SK-N-SH treated with all-trans-retinoic acid at 6 μM for 48 hours (cell line): ENCODE data around the gene NCBP3.

Experiments
- ATAC-seq: fragments of 200-7000 bp; cut with Tn5 transposase; 3 replicates; pipeline ENCODE4 v1.9.1; 2020; ENCODE audit warnings: mild to moderate bottlenecking, moderate library complexity
- ARNTL ChIP-seq: fragments of 450-650 bp; formaldehyde crosslinking; IDR thresholded peaks from 2 replicates; pipeline ENCODE4 v1.5.0; 2020; ENCODE audit warnings: low read depth, mild to moderate bottlenecking, moderate library complexity, borderline replicate concordance
- BACH2 ChIP-seq: fragments of 250-450 bp; sonication (Bioruptor Pico); IDR thresholded peaks from 2 replicates; pipeline ENCODE4 v1.9.0; 2021; ENCODE audit warnings: mild to moderate bottlenecking, borderline replicate concordance
- CREB5 ChIP-seq: fragments of 250-450 bp; sonication (Bioruptor Pico); IDR thresholded peaks from 2 replicates; pipeline ENCODE4 v1.5.1; 2020; ENCODE audit warnings: low read depth, mild to moderate bottlenecking, moderate library complexity
- CSDC2 ChIP-seq: fragments of 250-450 bp; sonication (Bioruptor Pico); IDR thresholded peaks from 2 replicates; pipeline ENCODE4 v1.5.0; 2020; ENCODE audit warnings: mild to moderate bottlenecking, moderate library complexity
- CSRNP3 ChIP-seq: fragments of 250-450 bp; sonication (Bioruptor Pico); IDR thresholded peaks from 2 replicates; pipeline ENCODE4 v1.5.1; 2021; ENCODE audit warnings: mild to moderate bottlenecking, moderate library complexity
- ESRRG ChIP-seq: fragments of 250-450 bp; sonication (Bioruptor Pico); IDR thresholded peaks from 2 replicates; pipeline ENCODE4 v1.6.1; 2021; ENCODE audit warnings: mild to moderate bottlenecking
- ISL1 ChIP-seq: fragments of 250-450 bp; sonication (Bioruptor Pico); IDR thresholded peaks from 2 replicates; pipeline ENCODE4 v2.1.2; 2022; ENCODE audit warnings: mild to moderate bottlenecking, moderate library complexity
- PATZ1 ChIP-seq: fragments of 250-450 bp; sonication (Bioruptor Pico); IDR thresholded peaks from 2 replicates; pipeline ENCODE4 v1.8.0; 2020; ENCODE audit warnings: mild to moderate bottlenecking, moderate library complexity, borderline replicate concordance
- POU6F1 ChIP-seq: fragments of 250-450 bp; sonication (Bioruptor Pico); IDR thresholded peaks from 2 replicates; pipeline ENCODE4 v1.8.0; 2021; ENCODE audit warnings: low read depth, mild to moderate bottlenecking, moderate library complexity, borderline replicate concordance
- PPARA ChIP-seq: fragments of 250-450 bp; sonication (Bioruptor Pico); IDR thresholded peaks from 2 replicates; pipeline ENCODE4 v1.5.0; 2020; ENCODE audit warnings: mild to moderate bottlenecking, borderline replicate concordance
- RARB ChIP-seq: fragments of 250-450 bp; sonication (Bioruptor Pico); IDR thresholded peaks from 2 replicates; pipeline ENCODE4 v1.8.0; 2021; ENCODE audit warnings: mild to moderate bottlenecking, moderate library complexity
- SNAI2 ChIP-seq: fragments of 250-450 bp; sonication (Bioruptor Pico); IDR thresholded peaks from 2 replicates; pipeline ENCODE4 v1.5.0; 2020; ENCODE audit warnings: mild to moderate bottlenecking, moderate library complexity
- TCF4 ChIP-seq: fragments of 250-450 bp; sonication (Bioruptor Pico); IDR thresholded peaks from 2 replicates; pipeline ENCODE4 v1.8.0; 2021; ENCODE audit warnings: mild to moderate bottlenecking, moderate library complexity, borderline replicate concordance
- TOX ChIP-seq: fragments of 250-450 bp; sonication (Bioruptor Pico); IDR thresholded peaks from 2 replicates; pipeline ENCODE4 v1.8.0; 2021; ENCODE audit warnings: mild to moderate bottlenecking, moderate library complexity, borderline replicate concordance
- TSHZ2 ChIP-seq: fragments of 250-450 bp; sonication (Bioruptor Pico); IDR thresholded peaks from 2 replicates; pipeline ENCODE4 v1.5.0; 2020; ENCODE audit warnings: mild to moderate bottlenecking, moderate library complexity
- ZFP3 ChIP-seq: fragments of 250-450 bp; sonication (Bioruptor Pico); IDR thresholded peaks from 2 replicates; pipeline ENCODE4 v1.5.0; 2020; ENCODE audit warnings: mild to moderate bottlenecking, moderate library complexity
- ZFP30 ChIP-seq: fragments of 450-650 bp; formaldehyde crosslinking; IDR thresholded peaks from 2 replicates; pipeline ENCODE4 v1.5.0; 2022; ENCODE audit warnings: mild to moderate bottlenecking, moderate library complexity
- ZNF565 ChIP-seq: fragments of 450-650 bp; formaldehyde crosslinking; conservative IDR thresholded peaks from 2 replicates; pipeline ENCODE4 v1.5.0; 2020; ENCODE audit warnings: low read depth, mild to moderate bottlenecking, moderate library complexity
- ZNF70 ChIP-seq: fragments of 450-650 bp; formaldehyde crosslinking; IDR thresholded peaks from 2 replicates; pipeline ENCODE4 v1.5.0; 2020; ENCODE audit warnings: mild to moderate bottlenecking, moderate library complexity
- ZNF8 ChIP-seq: fragments of 450-650 bp; formaldehyde crosslinking; IDR thresholded peaks from 2 replicates; pipeline ENCODE4 v1.5.0; 2020; ENCODE audit warnings: mild to moderate bottlenecking, moderate library complexity

Gene NCBP3

GRCh38 chr17:3890082-3890877 lies 44.2 kb upstream of the NCBP3 start:
- peak; percentile 71 for ATAC-seq
- TF ChIP-seq TOX (CRISPR knock-in tag) (no peak), CSDC2 (CRISPR knock-in tag) (no peak), ZNF565 (CRISPR knock-in tag) (no peak), SNAI2 (CRISPR knock-in tag) (no peak), ZNF70 (CRISPR knock-in tag) (no peak), PATZ1 (CRISPR knock-in tag) (0 out of 2 replicates have a peak, but pooled peaks have one; percentile 23)

- no peak for TF ChIP-seq ZFP30 (CRISPR knock-in tag)
- no peak for TF ChIP-seq TCF4 (CRISPR knock-in tag)
- no peak for TF ChIP-seq POU6F1 (CRISPR knock-in tag)
- TF ChIP-seq RARB (CRISPR knock-in tag) = no peak
- no peak for TF ChIP-seq BACH2 (CRISPR knock-in tag)
- no peak for TF ChIP-seq ARNTL
- no peak for TF ChIP-seq CSRNP3 (CRISPR knock-in tag)
- no peak for TF ChIP-seq CREB5 (CRISPR knock-in tag)
- no peak for TF ChIP-seq TSHZ2 (CRISPR knock-in tag)
- TF ChIP-seq PATZ1 (CRISPR knock-in tag) = no peak
- no peak for TF ChIP-seq ZFP3 (CRISPR knock-in tag)
- TF ChIP-seq ZNF8 (CRISPR knock-in tag) = no peak
- no peak for TF ChIP-seq ZNF565 (CRISPR knock-in tag)
- no peak for TF ChIP-seq SNAI2 (CRISPR knock-in tag)
- no peak for TF ChIP-seq CSDC2 (CRISPR knock-in tag)
- no peak for TF ChIP-seq PPARA (CRISPR knock-in tag)
- no peak for TF ChIP-seq ESRRG
- no peak for TF ChIP-seq TOX (CRISPR knock-in tag)
- TF ChIP-seq ZNF70 (CRISPR knock-in tag) = no peak
- no peak for TF ChIP-seq ISL1 (CRISPR knock-in tag)
- ATAC-seq = no peak
Measured at GRCh38 chr17:3889325-3890012, 43.4 kb upstream of the NCBP3 start.
